Mucosa of descending colon (tissue), 3 donors: Measurements from ENCODE around the gene SEC14L1. TPM values are rescaled to one million over a fixed set of nuclear protein-coding genes. Genes with fewer than 3 reads are reported as not detected.

Experiments
- ATAC-seq: fragments of 200-7000 bp; cut with Tn5 transposase; one replicate; pipeline ENCODE4 v1.9.1; 2020; ENCODE audit warnings: mild to moderate bottlenecking, moderate library complexity
- DNase-seq, 3 donors: peaks; one replicate each; pipeline ENCODE4 v3.0.0-alpha.2; 2020
- H3K36me3 ChIP-seq: fragments of 200-600 bp; one replicate; pipeline ENCODE4 v1.8.0; 2021; ENCODE audit warnings: low read depth, mild to moderate bottlenecking
- H3K4me1 ChIP-seq: fragments of 200-600 bp; one replicate; pipeline ENCODE4 v1.8.0; 2021; ENCODE audit warnings: low read depth, mild to moderate bottlenecking
- H3K4me3 ChIP-seq: fragments of 200-600 bp; one replicate; pipeline ENCODE4 v1.8.0; 2021; ENCODE audit warnings: mild to moderate bottlenecking
- H3K9me3 ChIP-seq: fragments of 200-600 bp; one replicate; pipeline ENCODE4 v1.8.0; 2021; ENCODE audit warnings: mild to moderate bottlenecking
- CTCF ChIP-seq: fragments of 200-600 bp; IDR thresholded peaks from one replicate; pipeline ENCODE4 v1.8.0; 2022; ENCODE audit warnings: antibody characterized with exemption, mild to moderate bottlenecking
- intact Hi-C, 2 donors: fragments of 100-400 bp; cut with DNase I in 1 of 2; cut with micrococcal nuclease in 1 of 2; formaldehyde crosslinking; loops; one replicate each; pipeline versions ENCODE4 v1.11.0 to v1.11.1; 2022; cut with DNase I, micrococcal nuclease
- total RNA-seq, 3 donors: library from RNA; stranded (reverse); fragmentation: NEBNext Ultra II Directional in 2 of 3; extraction: Animal tissue kit (Norgen Biotek cat#: 25700) in 2 of 3; gene quantifications; one replicate each; pipeline versions ENCODE4 v1.2.1 to v1.2.4, GENCODE V29; 2021 to 2023
- donor health status: DM: no; HTN: no; CAD: no; lungs with moderate emphysema.
- donor health status: DM: no; HTN: no; CAD: no.
- donor health status: DM: no; HTN: yes; CAD: no.

Gene SEC14L1
- total RNA-seq, 3 donors from 2014 or later: 24.5 to 44.6 (median 44.0) TPM

GRCh38 chr17:77208856-77209255 lies 68.1 kb downstream of the SEC14L1 start:
- TF ChIP-seq CTCF: no peak
- H3K4me1 ChIP-seq: no peaks in the 10 kb centered on the region
- no peaks in the 10 kb centered on the region for H3K9me3 ChIP-seq
- H3K4me3 ChIP-seq: no peak overlapping the region
- DNase-seq (no peak), ATAC-seq (no peak)
- intact Hi-C loops: no loop called here
- no peaks in the 10 kb centered on the region for H3K36me3 ChIP-seq

DNA sequence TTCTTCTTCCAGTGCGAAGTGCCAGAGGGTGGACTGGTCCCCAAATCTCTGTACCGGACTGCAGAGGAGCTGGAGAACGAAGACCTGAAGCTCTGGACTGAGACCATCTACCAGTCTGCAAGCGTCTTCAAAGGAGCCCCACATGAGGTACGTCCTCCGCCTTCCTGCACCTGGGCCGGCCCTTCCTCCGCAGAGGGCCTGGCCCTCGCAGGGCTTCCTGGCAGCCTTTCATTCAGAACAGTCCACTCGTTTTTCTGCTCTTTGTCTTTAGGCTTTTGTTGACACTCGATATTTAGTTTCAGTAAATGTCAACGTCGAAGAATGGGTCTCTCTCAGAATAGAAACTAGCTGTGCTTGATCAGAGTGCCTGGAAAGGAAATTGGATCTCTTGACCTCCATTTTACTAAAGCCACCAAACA lies 68.6 kb downstream of the SEC14L1 start:
- no peaks in the 10 kb centered on the region for H3K4me1 ChIP-seq
- no peaks in the 10 kb centered on the region for H3K36me3 ChIP-seq
- DNase-seq (peak in 1 of 3 donors; percentile 10), ATAC-seq (no peak)
- H3K9me3 ChIP-seq: no peaks in the 10 kb centered on the region
- TF ChIP-seq CTCF: no peak
- intact Hi-C loops: no loop called here
- no peak overlapping the region for H3K4me3 ChIP-seq

DNA sequence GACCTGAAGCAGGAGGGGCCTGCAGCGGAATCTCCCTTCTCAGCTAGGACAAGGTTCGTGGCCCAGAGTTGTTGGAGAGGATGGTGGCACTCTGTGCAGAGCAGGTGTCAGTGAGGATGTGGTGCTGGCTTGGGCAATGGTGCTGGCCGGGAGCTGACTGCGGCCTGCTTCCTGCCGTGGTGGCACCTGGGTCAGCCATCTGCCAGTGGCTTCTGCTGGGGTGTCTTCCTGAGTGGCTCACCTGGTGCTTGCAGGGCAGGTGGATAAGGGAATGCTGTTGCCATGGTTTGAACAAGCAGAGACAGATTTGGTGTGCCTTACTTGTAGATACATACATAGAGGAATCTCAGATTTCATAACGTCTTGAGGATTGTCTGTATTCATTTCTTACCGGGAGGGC lies 69.6 kb downstream of the SEC14L1 start:
- Histone ChIP-seq H3K4me1 (no peaks in the 10 kb centered on the region), H3K9me3 (no peaks in the 10 kb centered on the region), H3K4me3 (no peak overlapping the region), H3K36me3 (no peaks in the 10 kb centered on the region)
- TF ChIP-seq CTCF: no peak
- intact Hi-C loops: no loop called here
- DNase-seq: peak in 1 of 3 donors; percentile 48
- no peak for ATAC-seq

DNA sequence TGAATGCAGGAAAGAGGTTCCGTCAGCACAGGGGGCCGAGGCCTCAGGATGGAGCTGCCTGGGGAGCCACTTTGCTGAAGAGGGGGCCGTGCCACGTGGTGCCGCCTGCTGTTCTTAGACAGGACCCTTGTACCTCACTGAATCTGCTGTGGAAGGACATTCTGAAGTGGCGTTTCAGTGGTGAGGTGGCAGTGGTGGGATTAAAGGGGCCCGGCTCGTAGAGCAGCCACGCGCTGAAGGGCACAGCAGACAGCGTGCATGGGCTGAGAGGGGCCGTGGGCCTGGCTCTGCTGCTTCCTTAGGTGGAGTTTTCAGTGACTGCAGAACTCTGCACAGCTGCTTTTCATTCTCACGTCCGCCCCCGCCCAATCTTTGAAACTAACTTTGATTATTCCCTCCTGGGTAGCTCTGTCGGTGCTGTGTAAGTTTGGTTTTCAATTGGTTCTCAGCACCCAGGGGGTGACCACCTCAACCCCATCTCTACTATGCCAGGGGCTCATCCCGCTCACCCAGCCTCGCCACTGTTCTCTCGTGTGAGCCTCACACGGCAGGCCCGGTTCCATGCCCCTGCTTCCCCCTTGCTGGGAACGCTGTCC lies 70.3 kb downstream of the SEC14L1 start:
- intact Hi-C loops: no loop called here
- Histone ChIP-seq H3K4me1 (no peaks in the 10 kb centered on the region), H3K36me3 (no peaks in the 10 kb centered on the region)

GRCh38 chr17:77211681-77212080 lies 70.9 kb downstream of the SEC14L1 start:
- no peak for DNase-seq
- intact Hi-C loops: no loop called here
- H3K4me1 ChIP-seq: no peaks in the 10 kb centered on the region
- no peak for ATAC-seq
- no peaks in the 10 kb centered on the region for H3K36me3 ChIP-seq
- TF ChIP-seq CTCF: no peak
- H3K9me3 ChIP-seq: no peaks in the 10 kb centered on the region
- H3K4me3 ChIP-seq: no peak overlapping the region

More for the DNA sequence above, 70.3 kb downstream of the SEC14L1 start:
- no peak overlapping the region for H3K4me3 ChIP-seq
- no peaks in the 10 kb centered on the region for H3K9me3 ChIP-seq
- no peak for ATAC-seq
- no peak for TF ChIP-seq CTCF
- DNase-seq: peak in 1 of 3 donors; percentile 29
